ENCODE data around the gene FLNA. TPM values are rescaled to one million over a fixed set of nuclear protein-coding genes. Genes with fewer than 3 reads are reported as not detected.

FLNA gene, protein sequence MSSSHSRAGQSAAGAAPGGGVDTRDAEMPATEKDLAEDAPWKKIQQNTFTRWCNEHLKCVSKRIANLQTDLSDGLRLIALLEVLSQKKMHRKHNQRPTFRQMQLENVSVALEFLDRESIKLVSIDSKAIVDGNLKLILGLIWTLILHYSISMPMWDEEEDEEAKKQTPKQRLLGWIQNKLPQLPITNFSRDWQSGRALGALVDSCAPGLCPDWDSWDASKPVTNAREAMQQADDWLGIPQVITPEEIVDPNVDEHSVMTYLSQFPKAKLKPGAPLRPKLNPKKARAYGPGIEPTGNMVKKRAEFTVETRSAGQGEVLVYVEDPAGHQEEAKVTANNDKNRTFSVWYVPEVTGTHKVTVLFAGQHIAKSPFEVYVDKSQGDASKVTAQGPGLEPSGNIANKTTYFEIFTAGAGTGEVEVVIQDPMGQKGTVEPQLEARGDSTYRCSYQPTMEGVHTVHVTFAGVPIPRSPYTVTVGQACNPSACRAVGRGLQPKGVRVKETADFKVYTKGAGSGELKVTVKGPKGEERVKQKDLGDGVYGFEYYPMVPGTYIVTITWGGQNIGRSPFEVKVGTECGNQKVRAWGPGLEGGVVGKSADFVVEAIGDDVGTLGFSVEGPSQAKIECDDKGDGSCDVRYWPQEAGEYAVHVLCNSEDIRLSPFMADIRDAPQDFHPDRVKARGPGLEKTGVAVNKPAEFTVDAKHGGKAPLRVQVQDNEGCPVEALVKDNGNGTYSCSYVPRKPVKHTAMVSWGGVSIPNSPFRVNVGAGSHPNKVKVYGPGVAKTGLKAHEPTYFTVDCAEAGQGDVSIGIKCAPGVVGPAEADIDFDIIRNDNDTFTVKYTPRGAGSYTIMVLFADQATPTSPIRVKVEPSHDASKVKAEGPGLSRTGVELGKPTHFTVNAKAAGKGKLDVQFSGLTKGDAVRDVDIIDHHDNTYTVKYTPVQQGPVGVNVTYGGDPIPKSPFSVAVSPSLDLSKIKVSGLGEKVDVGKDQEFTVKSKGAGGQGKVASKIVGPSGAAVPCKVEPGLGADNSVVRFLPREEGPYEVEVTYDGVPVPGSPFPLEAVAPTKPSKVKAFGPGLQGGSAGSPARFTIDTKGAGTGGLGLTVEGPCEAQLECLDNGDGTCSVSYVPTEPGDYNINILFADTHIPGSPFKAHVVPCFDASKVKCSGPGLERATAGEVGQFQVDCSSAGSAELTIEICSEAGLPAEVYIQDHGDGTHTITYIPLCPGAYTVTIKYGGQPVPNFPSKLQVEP (N-terminal part only)
- total RNA-seq (2014; rRNA removed; shearing (Covaris generic)) = 1,311 and 1,391 TPM in 2 replicates

DNA sequence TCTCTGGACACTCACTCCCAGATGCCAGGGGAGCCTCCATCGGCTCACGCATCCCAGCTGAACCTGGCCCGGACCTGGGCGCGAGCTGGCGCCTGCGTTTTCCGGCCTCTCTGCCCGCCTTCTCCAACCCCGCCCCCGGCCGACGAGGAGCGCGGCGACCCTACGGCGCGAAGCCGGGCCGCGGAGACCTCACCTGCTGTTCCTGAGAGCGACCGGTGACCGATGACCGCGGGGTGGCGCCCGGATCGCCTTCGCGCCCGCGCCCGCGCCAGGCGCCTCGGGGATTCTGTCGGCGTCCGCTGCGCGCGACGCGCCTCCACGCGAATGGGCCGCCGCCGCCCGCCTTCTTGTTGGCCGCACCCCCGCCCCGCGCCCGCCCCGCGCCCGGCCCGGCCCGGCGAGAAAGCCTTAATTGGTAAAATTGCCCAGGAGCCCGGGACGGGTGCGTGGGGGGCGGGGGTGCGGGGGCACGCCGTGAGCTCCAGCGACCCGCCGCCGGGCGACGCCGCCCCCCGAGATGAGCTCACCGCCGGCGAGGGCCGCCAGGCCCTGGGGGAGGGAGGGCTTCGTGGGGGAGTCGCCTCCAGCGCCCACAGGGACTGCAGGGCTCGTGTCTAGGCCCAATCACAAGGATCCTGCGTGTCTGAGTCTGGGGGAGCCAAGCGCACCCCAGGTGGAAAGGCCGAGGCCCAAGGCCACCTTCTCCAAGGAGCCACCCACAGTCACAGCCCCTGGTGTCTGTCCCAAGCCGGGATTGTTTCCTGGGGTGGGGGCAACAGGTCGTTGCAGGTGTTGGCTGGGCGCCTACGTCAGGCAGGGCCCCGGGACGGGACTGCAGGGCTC lies at the start of gene FLNA:
FLNA (minus strand) TSS at position 322 of the 843 bp plus-strand sequence. CDS start 3,389 bp downstream, outside the sequence.

DNA sequence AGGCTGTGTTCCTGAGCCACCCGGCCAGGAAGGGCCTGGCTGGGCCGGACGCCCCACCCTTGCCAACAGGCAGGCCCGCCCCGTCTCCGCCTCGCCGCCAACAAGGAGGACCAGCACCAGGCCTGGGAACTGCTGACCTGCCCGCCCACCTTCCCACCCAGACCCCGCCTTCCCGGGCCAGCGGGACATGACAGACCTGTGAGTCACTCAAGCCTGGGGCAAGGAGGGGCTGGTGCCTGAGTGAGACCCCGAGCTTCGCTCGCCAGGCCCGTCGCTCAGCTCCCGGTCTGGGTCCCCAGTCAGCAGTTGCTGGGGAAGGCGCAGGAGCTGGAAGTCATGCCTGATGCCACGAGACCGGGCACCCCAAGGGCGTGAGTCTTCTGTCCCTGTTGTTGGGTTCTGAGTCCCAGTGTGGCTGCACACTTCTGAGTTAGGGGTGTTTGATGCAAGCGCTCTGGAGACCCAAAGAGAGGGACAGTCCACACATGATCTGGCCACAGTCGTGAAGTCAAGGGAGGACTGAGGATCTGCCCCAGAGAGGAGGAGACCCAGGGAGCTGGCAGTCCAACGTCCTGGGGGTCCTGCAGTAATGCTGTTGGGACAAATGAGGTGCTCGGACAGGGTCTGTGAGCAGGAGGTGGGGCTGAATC lies 34.9 kb upstream of the FLNA start, which contains the start of gene DNASE1L1:
DNASE1L1 (minus strand) TSS at position 33 of the 650 bp plus-strand sequence. CDS start 3,686 bp downstream, outside the sequence.

DNA sequence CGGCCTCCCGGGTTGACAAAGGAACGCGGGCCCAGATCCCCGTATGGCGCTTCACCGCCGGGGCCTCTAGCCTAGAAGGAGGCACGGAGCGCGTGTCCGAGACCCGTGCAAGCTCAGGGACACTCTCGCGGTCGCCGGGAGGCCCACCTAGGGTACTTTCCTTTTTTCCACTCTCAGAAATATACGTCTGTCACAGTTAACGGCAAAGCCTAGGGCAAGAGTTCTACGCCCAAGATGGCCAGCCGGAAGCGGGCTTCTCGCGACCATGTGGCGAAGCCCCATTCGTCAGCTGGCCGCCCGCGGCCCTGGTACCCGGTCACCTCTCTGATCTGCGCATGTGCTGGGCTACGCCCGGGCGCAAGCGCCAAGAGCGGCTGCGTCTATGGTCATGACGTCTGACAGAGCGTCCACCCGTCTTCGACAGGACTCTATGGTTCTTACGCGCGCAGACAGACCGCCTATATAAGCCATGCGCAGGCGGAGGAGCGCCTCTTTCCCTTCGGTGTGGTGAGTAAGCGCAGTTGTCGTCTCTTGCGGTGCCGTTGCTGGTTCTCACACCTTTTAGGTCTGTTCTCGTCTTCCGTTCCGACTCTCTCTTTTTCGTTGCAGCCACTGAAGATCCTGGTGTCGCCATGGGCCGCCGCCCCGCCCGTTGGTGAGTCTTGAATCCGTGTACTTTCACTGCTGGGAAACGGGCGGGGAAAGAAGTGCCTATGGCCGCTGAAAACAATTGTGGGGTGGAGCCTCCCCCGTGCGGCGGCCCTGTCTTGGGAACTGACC lies 23.6 kb upstream of the FLNA start, which contains the start of gene RPL10:
RPL10 (plus strand) TSS at position 490 of the 780 bp plus-strand sequence; CDS start at position 633, 143 bp downstream.

DNA sequence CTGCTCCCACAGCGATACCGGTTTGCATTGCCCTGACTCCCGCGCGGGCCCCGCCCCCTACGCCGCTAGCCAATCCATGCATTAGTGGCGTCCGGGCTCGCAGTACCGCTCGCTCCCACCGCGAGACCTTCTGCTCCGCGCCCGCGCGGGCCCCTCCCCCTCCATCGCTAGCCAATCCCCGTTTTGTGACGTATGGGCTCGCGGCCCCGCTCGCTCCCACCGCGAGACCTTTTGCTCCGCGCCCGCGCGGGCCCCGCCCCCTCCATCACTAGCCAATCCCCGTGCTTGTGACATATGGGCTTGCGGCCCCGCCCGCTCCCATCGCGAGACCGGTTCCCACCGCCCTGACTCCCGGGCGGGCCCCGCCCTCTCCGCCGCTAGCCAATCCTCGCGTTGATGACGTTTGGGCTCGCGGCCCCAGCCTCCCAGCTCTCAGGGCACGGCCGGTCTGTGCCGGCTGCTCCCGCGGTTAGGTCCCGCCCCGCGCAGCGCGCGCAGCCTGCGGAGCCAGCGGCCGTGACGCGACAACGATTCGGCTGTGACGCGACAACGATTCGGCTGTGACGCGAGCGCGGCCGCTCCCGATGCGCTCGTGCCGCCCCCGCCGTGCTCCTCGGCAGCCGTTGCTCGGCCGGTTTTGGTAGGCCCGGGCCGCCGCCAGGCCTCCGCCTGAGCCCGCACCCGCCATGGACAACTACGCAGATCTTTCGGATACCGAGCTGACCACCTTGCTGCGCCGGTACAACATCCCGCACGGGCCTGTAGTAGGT lies 4.5 kb upstream of the FLNA start, which contains the start of gene EMD:
EMD (plus strand) TSS at position 497 of the 770 bp plus-strand sequence; CDS start at position 687, 190 bp downstream.

Small RNA genes lying within 50 kb of the gene (small RNA-seq; reads per million reads assigned to genes)
- not detected for gene SNORA70

Other genes with a start within 250 kb of the FLNA start
- gene OPN1LW, start 230.4 kb downstream of the FLNA start, total RNA-seq (2014; rRNA removed; shearing (Covaris generic)) = not detected in 2 replicates
- not detected in 2 replicates for gene OPN1MW, start 192.0 kb downstream of the FLNA start, total RNA-seq (2014; rRNA removed; shearing (Covaris generic))
- gene OPN1MW2, start 154.9 kb downstream of the FLNA start, total RNA-seq (2014; rRNA removed; shearing (Covaris generic)) = not detected in 2 replicates
- gene OPN1MW3, start 117.1 kb downstream of the FLNA start, total RNA-seq (2014; rRNA removed; shearing (Covaris generic)) = not detected in 2 replicates
- gene TEX28, start 79.5 kb downstream of the FLNA start, total RNA-seq (2014; rRNA removed; shearing (Covaris generic)) = 0.08 TPM in 1 of 2 replicates, not detected in the other
- not detected in 2 replicates for gene TKTL1, start 78.8 kb downstream of the FLNA start, total RNA-seq (2014; rRNA removed; shearing (Covaris generic))
- 22.3 and 36.3 TPM in 2 replicates for gene EMD, start 4.7 kb upstream of the FLNA start, total RNA-seq (2014; rRNA removed; shearing (Covaris generic))
- gene RPL10, start 23.7 kb upstream of the FLNA start, total RNA-seq (2014; rRNA removed; shearing (Covaris generic)) = 3,309 and 3,903 TPM in 2 replicates
- gene DNASE1L1, start 34.6 kb upstream of the FLNA start, total RNA-seq (2014; rRNA removed; shearing (Covaris generic)) = 28.8 and 32.3 TPM in 2 replicates
- 27.1 and 34.7 TPM in 2 replicates for gene TAFAZZIN, start 36.9 kb upstream of the FLNA start, total RNA-seq (2014; rRNA removed; shearing (Covaris generic))
- 37.5 and 48.8 TPM in 2 replicates for gene ATP6AP1, start 54.0 kb upstream of the FLNA start, total RNA-seq (2014; rRNA removed; shearing (Covaris generic))
- 111 and 121 TPM in 2 replicates for gene GDI1, start 62.5 kb upstream of the FLNA start, total RNA-seq (2014; rRNA removed; shearing (Covaris generic))
- gene FAM50A, start 69.5 kb upstream of the FLNA start, total RNA-seq (2014; rRNA removed; shearing (Covaris generic)) = 68.2 and 70.8 TPM in 2 replicates
- 6.0 and 9.8 TPM in 2 replicates for gene PLXNA3, start 83.6 kb upstream of the FLNA start, total RNA-seq (2014; rRNA removed; shearing (Covaris generic))
- gene LAGE3, start 104.6 kb upstream of the FLNA start, total RNA-seq (2014; rRNA removed; shearing (Covaris generic)) = 35.6 and 38.9 TPM in 2 replicates
- gene UBL4A, start 112.0 kb upstream of the FLNA start, total RNA-seq (2014; rRNA removed; shearing (Covaris generic)) = 55.6 and 59.8 TPM in 2 replicates
- gene SLC10A3, start 116.0 kb upstream of the FLNA start, total RNA-seq (2014; rRNA removed; shearing (Covaris generic)) = 23.3 and 28.2 TPM in 2 replicates
- 43.0 and 45.9 TPM in 2 replicates for gene FAM3A, start 141.6 kb upstream of the FLNA start, total RNA-seq (2014; rRNA removed; shearing (Covaris generic))
- 66.1 and 71.8 TPM in 2 replicates for gene G6PD, start 172.2 kb upstream of the FLNA start, total RNA-seq (2014; rRNA removed; shearing (Covaris generic))
- 19.2 and 20.7 TPM in 2 replicates for gene IKBKG, start 173.0 kb upstream of the FLNA start, total RNA-seq (2014; rRNA removed; shearing (Covaris generic))
- 581 and 722 TPM in 2 replicates for gene CTAG1A, start 210.5 kb upstream of the FLNA start, total RNA-seq (2014; rRNA removed; shearing (Covaris generic))
- gene CTAG1B, start 244.6 kb upstream of the FLNA start, total RNA-seq (2014; rRNA removed; shearing (Covaris generic)) = 22.1 and 66.2 TPM in 2 replicates